ENCODE results near the gene GNS.

Gene GNS

GRCh38 chr12:64737539-64737938 lies 21.7 kb downstream of the GNS start:
- no peak for DNase-seq (ENCODE audit: low read depth in 2 of 3, low spot score in 2 of 3)

- no peak for DNase-seq (ENCODE audit: low read depth in 2 of 3, low spot score in 2 of 3)
Measured at GRCh38 chr12:64736771-64737170, 22.4 kb downstream of the GNS start.

- DNase-seq (ENCODE audit: low read depth in 2 of 3, low spot score in 2 of 3): no peak
Measured at GRCh38 chr12:64735442-64735841, 23.8 kb downstream of the GNS start.

DNA sequence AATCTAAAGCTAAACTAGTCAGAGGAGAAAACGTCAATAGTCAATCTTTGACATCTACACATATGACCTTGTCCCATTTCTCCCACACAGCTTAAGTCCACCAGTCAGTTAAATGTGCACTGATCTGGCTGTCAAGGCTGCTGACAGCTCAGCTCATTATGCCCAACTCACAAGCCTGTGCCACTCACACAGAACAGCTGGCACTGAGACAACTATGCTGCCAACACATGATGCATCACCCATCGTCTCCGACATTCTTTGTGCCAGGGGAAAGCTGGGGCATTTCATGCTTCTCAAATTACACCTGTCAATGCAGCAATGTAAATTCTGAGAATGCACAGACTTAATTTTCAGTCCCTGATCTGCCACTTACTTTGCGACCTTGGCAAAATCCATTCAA lies 25.3 kb downstream of the GNS start:
- DNase-seq (ENCODE audit: low read depth in 2 of 3, low spot score in 2 of 3): no peak

DNA sequence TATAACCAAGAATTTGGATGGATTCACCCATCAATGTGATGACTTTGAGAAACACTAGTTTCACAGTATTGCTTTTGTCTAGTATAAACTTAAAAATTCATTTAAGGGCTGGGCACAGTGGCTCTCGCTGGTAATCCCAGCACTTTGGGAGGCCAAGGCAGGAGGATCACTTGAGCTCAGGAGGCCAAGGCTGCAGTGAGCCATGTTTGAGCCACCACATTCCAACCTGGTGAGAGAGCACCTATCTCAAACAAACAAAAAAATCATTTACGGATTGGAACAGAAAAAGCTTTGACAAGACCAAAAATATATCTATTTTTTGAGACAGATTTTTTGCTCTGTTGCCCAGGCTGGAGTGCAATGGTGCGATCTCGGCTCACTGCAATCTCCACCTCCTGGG lies 27.5 kb downstream of the GNS start:
- DNase-seq (ENCODE audit: low read depth in 2 of 3, low spot score in 2 of 3): no peak

GRCh38 chr12:64730588-64730969 lies 28.6 kb downstream of the GNS start:
- no peak for DNase-seq (ENCODE audit: low read depth in 2 of 3, low spot score in 2 of 3)

GRCh38 chr12:64729909-64730587 lies 29.2 kb downstream of the GNS start:
- DNase-seq (ENCODE audit: low read depth in 2 of 3, low spot score in 2 of 3): no peak

GRCh38 chr12:64724201-64724745 lies 34.9 kb downstream of the GNS start:
- DNase-seq (ENCODE audit: low read depth in 2 of 3, low spot score in 2 of 3): no peak

DNA sequence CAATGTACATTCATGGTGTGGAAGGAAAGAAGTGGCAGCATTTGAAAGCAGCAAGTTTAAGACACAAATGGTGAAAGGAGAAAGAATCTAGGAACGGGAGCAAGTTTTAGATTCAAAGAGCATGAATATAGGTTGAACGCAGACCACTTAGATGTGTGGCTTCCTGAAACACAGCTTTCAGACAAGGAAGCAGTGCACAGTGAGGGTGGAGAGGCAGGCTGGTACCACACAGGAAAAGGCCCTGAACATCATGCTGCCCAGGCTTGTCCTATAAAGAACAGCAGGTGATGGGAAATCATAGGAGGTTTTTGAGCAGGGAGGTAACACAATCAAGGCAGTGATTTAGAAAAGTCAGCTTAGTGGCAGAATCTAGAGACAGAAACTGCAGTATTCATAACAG lies 35.6 kb downstream of the GNS start:
- DNase-seq (ENCODE audit: low read depth in 2 of 3, low spot score in 2 of 3): no peak

DNA sequence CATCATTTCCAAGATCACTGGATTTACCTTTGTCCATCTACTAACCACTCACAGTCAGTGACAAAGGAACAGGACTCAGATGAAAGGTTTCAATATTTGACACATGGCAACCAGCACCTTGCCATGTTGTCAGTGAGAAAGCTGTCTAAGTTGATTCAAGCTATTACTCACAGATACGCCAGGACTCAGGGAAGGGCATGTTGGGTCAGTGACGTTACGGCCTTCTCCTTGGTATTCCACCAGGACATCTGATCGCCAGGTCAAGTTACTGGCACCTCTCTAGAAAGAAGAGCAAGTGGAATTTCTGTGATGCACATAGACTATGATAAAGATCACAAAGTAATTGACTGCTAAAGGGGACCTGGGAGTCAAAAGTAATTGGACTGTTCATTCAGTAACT lies 36.4 kb downstream of the GNS start:
- DNase-seq (ENCODE audit: low read depth in 2 of 3, low spot score in 2 of 3): no peak

DNA sequence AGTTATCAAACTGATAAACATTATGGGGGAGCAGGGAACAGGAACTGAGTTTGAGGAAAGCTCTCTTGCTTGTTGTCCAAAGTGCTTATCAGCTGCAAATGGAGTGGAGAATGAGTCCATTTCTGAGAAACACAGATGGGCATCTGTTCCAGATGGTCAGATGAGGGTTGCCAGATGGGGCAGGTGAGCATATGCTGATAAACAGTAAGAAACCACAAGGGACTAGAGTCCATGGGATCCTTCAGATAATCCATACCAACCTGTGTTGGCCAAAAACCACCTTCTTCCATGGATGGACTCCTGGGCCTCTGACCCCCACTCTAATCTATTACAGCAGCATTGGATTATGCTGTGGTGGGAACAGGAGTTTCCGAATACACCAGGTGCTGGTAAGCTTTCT lies 38.3 kb downstream of the GNS start:
- DNase-seq (ENCODE audit: low read depth in 2 of 3, low spot score in 2 of 3): no peak

DNA sequence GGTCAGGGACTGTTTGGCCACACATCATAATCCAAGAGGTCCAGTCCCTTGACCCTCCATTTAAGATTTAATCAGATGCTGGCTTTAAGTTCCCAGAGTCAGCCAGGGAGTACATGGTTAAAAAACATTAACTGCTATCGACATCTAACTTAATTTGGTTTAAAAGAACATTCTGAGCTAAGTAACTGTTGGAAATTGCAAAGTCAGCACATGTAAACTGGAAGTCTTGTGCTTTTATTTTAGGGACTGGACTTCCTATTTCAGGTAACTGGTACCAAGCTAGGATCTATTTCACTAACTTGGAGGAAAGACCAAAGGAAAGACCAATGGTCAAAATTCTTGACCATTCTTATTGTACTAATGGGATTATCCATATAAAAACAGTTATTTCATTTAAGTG lies 40.6 kb downstream of the GNS start:
- DNase-seq (ENCODE audit: low read depth in 2 of 3, low spot score in 2 of 3): no peak

GRCh38 chr12:64716839-64717455 lies 42.3 kb downstream of the GNS start:
- DNase-seq (ENCODE audit: low read depth in 2 of 3, low spot score in 2 of 3): no peak

- no peak for DNase-seq (ENCODE audit: low read depth in 2 of 3, low spot score in 2 of 3)
Measured at GRCh38 chr12:64716371-64716770, 42.8 kb downstream of the GNS start.

GRCh38 chr12:64714551-64714968 lies 44.6 kb downstream of the GNS start:
- no peak for DNase-seq (ENCODE audit: low read depth in 2 of 3, low spot score in 2 of 3)

GRCh38 chr12:64713376-64713775 lies 45.8 kb downstream of the GNS start:
- DNase-seq (ENCODE audit: low read depth in 2 of 3, low spot score in 2 of 3): no peak

DNA sequence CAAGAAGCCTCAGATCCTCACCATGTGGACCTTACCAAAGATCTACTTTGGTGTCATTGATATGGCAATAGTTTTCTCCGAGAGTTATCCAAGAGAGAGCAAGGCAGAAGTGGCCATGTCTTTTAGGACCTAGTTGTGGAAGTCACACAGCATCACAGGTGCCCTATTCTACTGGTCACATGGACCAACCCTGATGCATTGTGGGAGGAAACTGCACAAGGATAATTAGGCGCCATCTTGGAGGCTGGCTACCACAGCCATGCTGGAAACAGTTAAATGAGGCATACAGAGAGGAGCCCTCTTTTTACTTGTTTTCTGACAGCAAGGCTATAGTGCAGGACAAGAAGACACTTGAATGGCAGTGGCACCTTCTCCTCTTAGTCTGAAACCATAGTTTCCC lies 49.8 kb downstream of the GNS start:
- no peak for DNase-seq (ENCODE audit: low read depth in 2 of 3, low spot score in 2 of 3)

- DNase-seq (ENCODE audit: low read depth in 2 of 3, low spot score in 2 of 3): no peak
Measured at GRCh38 chr12:64707926-64708325, 51.3 kb downstream of the GNS start.

- no peak for DNase-seq (ENCODE audit: low read depth in 2 of 3, low spot score in 2 of 3)
Measured at GRCh38 chr12:64707362-64707761, 51.8 kb downstream of the GNS start.

GRCh38 chr12:64706857-64707256 lies 52.3 kb downstream of the GNS start:
- no peak for DNase-seq (ENCODE audit: low read depth in 2 of 3, low spot score in 2 of 3)

DNA sequence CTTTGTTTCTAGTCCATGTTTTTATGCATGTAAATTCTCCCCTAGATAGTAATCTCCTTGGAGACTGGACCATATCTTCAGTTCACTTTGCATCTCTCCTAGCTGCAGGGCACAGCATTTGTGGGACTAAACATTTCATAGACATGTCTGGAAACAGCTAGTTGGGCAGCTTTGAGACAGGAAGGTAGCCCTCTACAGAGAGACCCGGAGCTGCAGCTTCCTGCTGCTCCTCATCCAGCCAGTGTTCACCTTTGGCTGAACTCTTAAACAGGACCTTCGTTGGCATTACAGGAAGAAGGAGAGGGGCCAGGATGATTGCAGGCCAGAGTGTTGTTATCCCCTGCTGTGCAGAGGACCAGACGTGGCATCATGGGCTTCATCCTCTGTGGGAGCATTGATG lies 52.9 kb downstream of the GNS start:
- DNase-seq (ENCODE audit: low read depth in 2 of 3, low spot score in 2 of 3): no peak

- DNase-seq (ENCODE audit: low read depth in 2 of 3, low spot score in 2 of 3): no peak
Measured at GRCh38 chr12:64701283-64701682, 57.9 kb downstream of the GNS start.

DNA sequence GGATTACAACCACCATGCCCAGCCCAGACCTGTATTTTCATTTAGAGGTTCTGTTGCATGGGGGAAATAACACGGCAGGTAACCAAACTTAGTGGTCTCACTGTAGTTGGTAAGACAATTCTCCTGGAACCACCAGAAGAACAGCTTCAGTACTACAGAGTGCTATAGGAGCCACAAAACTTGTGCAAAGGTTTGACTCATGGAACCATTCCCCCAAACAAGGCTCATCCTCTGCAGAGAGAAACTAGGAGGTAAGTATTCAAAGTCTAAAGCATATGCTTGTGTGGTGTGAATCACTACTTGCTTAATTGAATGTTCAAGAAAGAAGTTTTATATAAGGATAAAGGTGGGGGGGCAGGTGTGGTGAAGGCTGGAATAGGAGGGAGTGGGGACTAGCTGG lies 58.7 kb downstream of the GNS start:
- no peak for DNase-seq (ENCODE audit: low read depth in 2 of 3, low spot score in 2 of 3)

All from activated CD8-positive, alpha-beta memory T cell treated with anti-CD3 and anti-CD28 coated beads for 48 hours (primary cell).